Endothelial cell (in vitro differentiated cells): ENCODE measurements around the gene PTPN5. TPM values are rescaled to one million over a fixed set of nuclear protein-coding genes. Genes with fewer than 3 reads are reported as not detected.

Experiments used
- DNase-seq: peaks from one replicate; pipeline ENCODE4 v3.0.0; 2021; ENCODE audit warnings: low spot score
- H3K27ac Mint-ChIP-seq: one replicate; pipeline ENCODE4 v1.8.0; 2021; ENCODE audit warnings: mixed read lengths, inconsistent platforms; ENCODE audit not compliant: unreplicated experiment
- H3K27me3 Mint-ChIP-seq: one replicate; pipeline ENCODE4 v1.8.0; 2021; ENCODE audit warnings: mild to moderate bottlenecking, moderate library complexity, mixed read lengths, inconsistent platforms; ENCODE audit not compliant: unreplicated experiment
- H3K36me3 Mint-ChIP-seq: one replicate; pipeline ENCODE4 v1.8.0; 2021; ENCODE audit warnings: mild to moderate bottlenecking, low read depth, mixed read lengths, inconsistent platforms; ENCODE audit not compliant: unreplicated experiment
- H3K4me1 Mint-ChIP-seq: one replicate; pipeline ENCODE4 v1.8.0; 2021; ENCODE audit warnings: mild to moderate bottlenecking, mixed read lengths, inconsistent platforms; ENCODE audit not compliant: unreplicated experiment
- H3K4me3 Mint-ChIP-seq: one replicate; pipeline ENCODE4 v1.8.0; 2021; ENCODE audit warnings: mild to moderate bottlenecking, mixed read lengths, inconsistent platforms; ENCODE audit not compliant: unreplicated experiment
- H3K9me3 Mint-ChIP-seq: one replicate; pipeline ENCODE4 v1.8.0; 2021; ENCODE audit warnings: mixed read lengths, inconsistent platforms; ENCODE audit not compliant: unreplicated experiment
- CTCF ChIP-seq: fragments of 200-600 bp; sonication (generic); IDR thresholded peaks from one replicate; pipeline ENCODE4 v1.5.0; 2021; ENCODE audit warnings: antibody characterized with exemption; ENCODE audit not compliant: unreplicated experiment
- total RNA-seq: library from RNA; stranded (reverse); fragmentation: NEBNext Ultra II Directional; extraction: Animal tissue kit (Norgen Biotek cat#: 25700); gene quantifications from one replicate; pipeline ENCODE4 v1.2.1, GENCODE V29; 2021; ENCODE audit not compliant: unreplicated experiment

The PTPN5 gene
- total RNA-seq, 1 donor from 2014 or later, result 16.4 TPM

GRCh38 chr11:18736590-18737148 is 54.9 kb downstream of the PTPN5 start:
- no peak overlapping the region for H3K27ac Mint-ChIP-seq
- no peak for DNase-seq
- H3K9me3 Mint-ChIP-seq, result no peaks in the 10 kb centered on the region
- peaks cover 14% of the 10 kb centered on the region for H3K36me3 Mint-ChIP-seq
- no peak for TF ChIP-seq CTCF
- peaks cover 4% of the 10 kb centered on the region for H3K27me3 Mint-ChIP-seq
- H3K4me3 Mint-ChIP-seq, result no peak overlapping the region
- peaks cover 6% of the 10 kb centered on the region for H3K4me1 Mint-ChIP-seq

GRCh38 chr11:18733202-18733601 is 58.4 kb downstream of the PTPN5 start:
- H3K27ac Mint-ChIP-seq, result no peak overlapping the region
- H3K9me3 Mint-ChIP-seq, result no peaks in the 10 kb centered on the region
- peaks cover 13% of the 10 kb centered on the region for H3K36me3 Mint-ChIP-seq
- H3K27me3 Mint-ChIP-seq, result peaks cover 4% of the 10 kb centered on the region
- H3K4me1 Mint-ChIP-seq, result no peaks in the 10 kb centered on the region
- no peak overlapping the region for H3K4me3 Mint-ChIP-seq
- no peak for TF ChIP-seq CTCF
- no peak for DNase-seq

- H3K9me3 Mint-ChIP-seq, result no peaks in the 10 kb centered on the region
- H3K4me3 Mint-ChIP-seq, result no peak overlapping the region
- DNase-seq, result peak; percentile 76
- H3K27ac Mint-ChIP-seq, result no peak overlapping the region
- H3K27me3 Mint-ChIP-seq, result peaks cover 6% of the 10 kb centered on the region
- H3K36me3 Mint-ChIP-seq, result peaks cover 13% of the 10 kb centered on the region
- peaks cover 8% of the 10 kb centered on the region for H3K4me1 Mint-ChIP-seq
- TF ChIP-seq CTCF, result peak; percentile 95
These were observed 59.4 kb downstream of the PTPN5 start for GRCh38 chr11:18731949-18732821.

GRCh38 chr11:18731441-18731840 is 60.2 kb downstream of the PTPN5 start:
- H3K27ac Mint-ChIP-seq, result no peak overlapping the region
- no peak for DNase-seq
- H3K9me3 Mint-ChIP-seq, result no peaks in the 10 kb centered on the region
- peaks cover 8% of the 10 kb centered on the region for H3K4me1 Mint-ChIP-seq
- no peak for TF ChIP-seq CTCF
- no peak overlapping the region for H3K4me3 Mint-ChIP-seq
- H3K36me3 Mint-ChIP-seq, result peaks cover 13% of the 10 kb centered on the region
- H3K27me3 Mint-ChIP-seq, result peaks cover 6% of the 10 kb centered on the region

GRCh38 chr11:18730020-18730419 is 61.6 kb downstream of the PTPN5 start:
- peaks cover 8% of the 10 kb centered on the region for H3K4me1 Mint-ChIP-seq
- H3K9me3 Mint-ChIP-seq, result no peaks in the 10 kb centered on the region
- H3K36me3 Mint-ChIP-seq, result peaks cover 9% of the 10 kb centered on the region
- H3K4me3 Mint-ChIP-seq, result no peak overlapping the region
- DNase-seq, result no peak
- H3K27me3 Mint-ChIP-seq, result peaks cover 6% of the 10 kb centered on the region
- H3K27ac Mint-ChIP-seq, result no peak overlapping the region
- no peak for TF ChIP-seq CTCF
